ENCODE measurements around the gene FAM222A.

- TF ChIP-seq CTCF (IDR thresholded peaks at IDR 0.05; ENCODE audit: low read depth, low read length), result no peak
- TF ChIP-seq EZH2phosphoT487 (IDR thresholded peaks at IDR 0.05; ENCODE audit: low read depth), result no peak
Measured at GRCh38 chr12:109735825-109736551, 22.4 kb downstream of the FAM222A start.

Measured in OCI-LY3 (cell line).